Neural crest cell (in vitro differentiated cells): Measurements from ENCODE around the gene VKORC1. TPM values are rescaled to one million over a fixed set of nuclear protein-coding genes. Genes with fewer than 3 reads are reported as not detected.

Experiments used
- DNase-seq: peaks from one replicate; pipeline ENCODE4 v3.0.0; 2021; ENCODE audit warnings: low read depth, mixed read lengths, low spot score
- H3K27ac Mint-ChIP-seq: one replicate; pipeline ENCODE4 v1.8.0; 2021; ENCODE audit warnings: mild to moderate bottlenecking, mixed read lengths; ENCODE audit not compliant: unreplicated experiment
- H3K27me3 Mint-ChIP-seq: 2 replicates; pipeline ENCODE4 v1.8.0; 2021; ENCODE audit warnings: low read depth, mild to moderate bottlenecking, mixed read lengths
- H3K36me3 Mint-ChIP-seq: 2 replicates; pipeline ENCODE4 v1.8.0; 2021; ENCODE audit warnings: low read depth, mild to moderate bottlenecking, mixed read lengths
- H3K4me1 Mint-ChIP-seq: 2 replicates; pipeline ENCODE4 v1.8.0; 2021; ENCODE audit warnings: mixed read lengths
- H3K4me3 Mint-ChIP-seq: one replicate; pipeline ENCODE4 v1.8.0; 2021; ENCODE audit warnings: mild to moderate bottlenecking, mixed read lengths
- H3K9me3 Mint-ChIP-seq: 2 replicates; pipeline ENCODE4 v1.8.0; 2021; ENCODE audit warnings: mixed read lengths
- CTCF ChIP-seq: fragments of 200-600 bp; sonication (generic); conservative IDR thresholded peaks from 2 replicates; pipeline ENCODE4 v1.5.0; 2021; ENCODE audit warnings: antibody characterized with exemption, mild to moderate bottlenecking
- total RNA-seq: library from RNA; stranded (reverse); gene quantifications from 2 replicates; pipeline ENCODE4 v1.2.1, GENCODE V29; 2021

Gene VKORC1
- total RNA-seq, 1 donor from 2014 or later: 62.4 TPM

DNA sequence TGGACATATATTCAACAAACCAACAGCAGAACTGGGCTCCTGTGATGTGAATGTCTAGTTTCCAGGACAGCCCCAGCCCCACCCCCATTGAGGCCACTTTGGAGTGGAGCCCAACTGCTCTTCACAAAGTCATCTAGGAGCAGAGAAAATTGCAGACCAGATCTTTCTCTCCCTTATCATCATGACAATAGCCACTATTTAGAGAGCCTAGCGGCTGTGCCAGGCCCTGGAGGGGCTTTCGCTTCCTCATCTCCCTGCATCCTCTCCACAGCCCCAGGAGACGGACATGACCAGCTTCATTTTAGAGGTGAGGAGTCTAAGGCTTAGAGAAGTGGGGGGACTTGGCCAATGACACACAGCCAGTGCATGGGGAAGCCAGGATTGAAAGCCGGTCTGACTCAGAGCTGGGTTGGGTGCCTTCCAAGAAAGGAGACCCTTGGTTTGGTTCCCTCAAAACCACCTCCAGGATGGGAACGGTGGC lies 39.5 kb upstream of the VKORC1 start:
- H3K4me1 Mint-ChIP-seq: peaks cover 21% of the 10 kb centered on the region
- H3K9me3 Mint-ChIP-seq: no peaks in the 10 kb centered on the region
- no peak for TF ChIP-seq CTCF
- H3K4me3 Mint-ChIP-seq: peak overlapping the region; percentile 36
- H3K36me3 Mint-ChIP-seq: no peaks in the 10 kb centered on the region
- H3K27ac Mint-ChIP-seq: peak overlapping the region; percentile 7
- H3K27me3 Mint-ChIP-seq: peaks cover 12% of the 10 kb centered on the region
- no peak for DNase-seq

GRCh38 chr16:31133046-31133501 lies 38.5 kb upstream of the VKORC1 start:
- Mint-ChIP-seq H3K4me1 (peaks cover 21% of the 10 kb centered on the region), H3K36me3 (no peaks in the 10 kb centered on the region), H3K27me3 (peaks cover 12% of the 10 kb centered on the region), H3K4me3 (no peak overlapping the region), H3K27ac (peak overlapping the region; percentile 7), H3K9me3 (no peaks in the 10 kb centered on the region)
- DNase-seq: no peak
- TF ChIP-seq CTCF: no peak

- Mint-ChIP-seq H3K27ac (peak overlapping the region; percentile 19), H3K36me3 (no peaks in the 10 kb centered on the region), H3K27me3 (peaks cover 12% of the 10 kb centered on the region), H3K4me1 (peaks cover 21% of the 10 kb centered on the region), H3K4me3 (no peak overlapping the region), H3K9me3 (no peaks in the 10 kb centered on the region)
- no peak for DNase-seq
- TF ChIP-seq CTCF: no peak
These were observed 37.8 kb upstream of the VKORC1 start for GRCh38 chr16:31132303-31132979.

DNA sequence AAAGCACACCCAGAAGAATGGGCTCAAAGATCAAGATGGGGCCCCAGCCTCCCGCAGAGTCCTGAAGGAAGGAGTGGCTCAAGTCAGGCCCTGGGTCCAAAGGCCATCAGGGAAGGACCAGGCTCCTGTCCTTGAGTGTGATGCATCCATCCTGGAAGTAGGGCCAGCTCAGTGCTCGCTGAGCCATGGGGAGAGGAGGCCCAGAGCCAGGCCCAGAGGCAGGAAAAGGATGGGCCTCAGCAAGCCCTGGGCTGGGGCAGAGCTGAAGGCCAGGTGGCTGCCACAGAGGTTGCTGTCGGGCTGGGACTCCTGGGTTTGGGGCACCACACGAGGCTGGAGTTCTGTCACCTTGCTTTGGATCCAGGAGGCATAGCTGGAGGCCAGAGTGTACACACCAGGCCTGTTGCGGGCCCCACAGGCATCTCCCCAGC lies 37.3 kb upstream of the VKORC1 start:
- Mint-ChIP-seq H3K9me3 (no peaks in the 10 kb centered on the region), H3K27ac (no peak overlapping the region), H3K4me1 (peaks cover 21% of the 10 kb centered on the region), H3K27me3 (peaks cover 12% of the 10 kb centered on the region), H3K4me3 (no peak overlapping the region), H3K36me3 (no peaks in the 10 kb centered on the region)
- TF ChIP-seq CTCF: no peak
- no peak for DNase-seq

- H3K27me3 Mint-ChIP-seq: peaks cover 12% of the 10 kb centered on the region
- H3K4me3 Mint-ChIP-seq: no peak overlapping the region
- no peak overlapping the region for H3K27ac Mint-ChIP-seq
These were observed 36.8 kb upstream of the VKORC1 start for GRCh38 chr16:31131416-31131815.

More at GRCh38 chr16:31131416-31131815, 36.8 kb upstream of the VKORC1 start:
- Mint-ChIP-seq H3K4me1 (peaks cover 21% of the 10 kb centered on the region), H3K9me3 (no peaks in the 10 kb centered on the region), H3K36me3 (no peaks in the 10 kb centered on the region)
- TF ChIP-seq CTCF: no peak
- DNase-seq: no peak
